ENCODE results near the gene P2RX2.

DNA sequence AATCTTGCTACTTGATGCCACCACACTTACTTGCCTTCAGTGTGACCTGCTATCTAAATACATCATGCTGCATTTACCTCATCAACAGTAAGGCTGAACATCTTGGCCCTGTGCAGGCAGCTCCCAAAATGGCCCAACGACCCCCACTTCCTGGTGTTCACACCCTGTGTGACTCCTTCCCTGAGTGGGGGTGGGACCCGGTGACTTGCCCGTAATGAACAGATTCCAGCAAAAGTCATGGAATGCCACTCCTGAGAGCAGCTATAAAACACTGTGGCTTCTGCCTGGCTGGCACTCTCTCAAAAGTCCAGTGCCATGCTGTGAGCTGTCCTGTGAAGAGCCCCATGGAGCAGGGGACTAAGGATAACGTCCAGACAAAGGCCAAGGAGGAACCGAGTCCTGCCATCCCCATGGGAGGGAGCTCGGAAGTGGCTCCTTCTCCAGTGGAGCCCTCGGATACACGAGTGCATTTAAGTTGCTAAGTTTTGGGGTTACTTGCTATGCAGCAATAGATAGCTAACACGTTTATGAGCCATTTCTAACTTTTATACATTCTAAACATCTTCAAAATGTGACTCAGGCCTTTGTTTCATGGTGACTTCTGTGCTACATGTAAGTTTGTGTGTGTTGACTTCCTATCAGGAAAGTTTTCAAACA lies 33.0 kb downstream of the P2RX2 start:
- TF ChIP-seq POLR2AphosphoS5 (IDR thresholded peaks at IDR 0.05) (no peak), POLR2A (IDR thresholded peaks at IDR 0.05) (no peak)
